IMR-90 (cell line): ENCODE results near the gene ADAMTS17. TPM values are rescaled to one million over a fixed set of nuclear protein-coding genes. Genes with fewer than 3 reads are reported as not detected.

Experiments
- ATAC-seq: fragments of 200-7000 bp; cut with Tn5 transposase; 2 replicates; pipeline ENCODE4 v1.9.1; 2020; ENCODE audit warnings: low read depth, mild to moderate bottlenecking, moderate library complexity
- BruUV-seq: library from RNA; stranded (reverse); fragments of 400-500 nt; replicated peaks from 2 replicates; lab custom pipeline; 2021; lab: Mats Ljungman, UMichigan
- CTCF ChIA-PET: fragments of 300-600 bp; formaldehyde crosslinking; extraction: SDS; loops from one replicate; lab custom pipeline; 2021; ENCODE audit warnings: antibody characterized with exemption; lab: Yijun Ruan, JAX
- POLR2A ChIA-PET: fragments of 300-600 bp; sonication (Branson Sonifier 250); formaldehyde crosslinking; loops from one replicate; lab custom pipeline; 2022; ENCODE audit warnings: antibody characterized with exemption; ENCODE audit not compliant: unreplicated experiment; lab: Charles Lee
- DNase-seq: peaks from one replicate; pipeline ENCODE4 v3.0.0; 2013
- H2AFZ ChIP-seq: replicated peaks from 2 replicates; pipeline ENCODE3; 2013; ENCODE audit warnings: low read length, mild to moderate bottlenecking; ENCODE audit not compliant: poor library complexity
- H2AK5ac ChIP-seq: 2 replicates; pipeline ENCODE4 v1.6.1; 2013; ENCODE audit warnings: low read depth, low read length, inconsistent platforms
- H2AK9ac ChIP-seq: replicated peaks from 2 replicates; pipeline ENCODE3; 2013; ENCODE audit warnings: mild to moderate bottlenecking, low read depth, low read length, moderate library complexity; ENCODE audit not compliant: poor library complexity
- H2BK120ac ChIP-seq: 2 replicates; pipeline ENCODE4 v1.6.1; 2013; ENCODE audit warnings: low read depth, low read length, inconsistent platforms
- H2BK15ac ChIP-seq: 3 replicates; pipeline ENCODE4 v1.6.1; 2013; ENCODE audit warnings: low read depth, low read length, inconsistent platforms
- H2BK20ac ChIP-seq: 2 replicates; pipeline ENCODE4 v1.6.1; 2013; ENCODE audit warnings: low read depth, mild to moderate bottlenecking, inconsistent platforms, low read length, moderate library complexity
- H2BK5ac ChIP-seq: 2 replicates; pipeline ENCODE4 v1.6.1; 2013; ENCODE audit warnings: mild to moderate bottlenecking, low read depth, low read length, inconsistent platforms; ENCODE audit not compliant: poor library complexity, severe bottlenecking
- H3K14ac ChIP-seq: replicated peaks from 2 replicates; pipeline ENCODE4 v1.6.1; 2013; ENCODE audit warnings: low read depth, low read length, inconsistent platforms
- H3K18ac ChIP-seq: 2 replicates; pipeline ENCODE4 v1.6.1; 2013; ENCODE audit warnings: low read depth, low read length, control low read depth
- H3K23ac ChIP-seq: 2 replicates; pipeline ENCODE4 v1.6.1; 2013; ENCODE audit warnings: low read depth, low read length, inconsistent platforms
- H3K27ac ChIP-seq: 2 replicates; pipeline ENCODE4 v1.5.1; 2013; ENCODE audit warnings: mild to moderate bottlenecking, control low read depth, low read length; ENCODE audit not compliant: insufficient read depth
- H3K27me3 ChIP-seq: 2 replicates; pipeline ENCODE4 v1.6.1; 2013; ENCODE audit warnings: low read length; ENCODE audit not compliant: control insufficient read depth, insufficient read depth
- H3K36me3 ChIP-seq: 2 replicates; pipeline ENCODE4 v1.6.1; 2013; ENCODE audit warnings: low read length, mixed read lengths; ENCODE audit not compliant: control insufficient read depth, insufficient read depth
- H3K4ac ChIP-seq: 2 replicates; pipeline ENCODE4 v1.6.1; 2013; ENCODE audit warnings: low read depth, low read length, inconsistent platforms
- H3K4me1 ChIP-seq: 2 replicates; pipeline ENCODE4 v1.6.1; 2013; ENCODE audit warnings: low read length, mixed read lengths; ENCODE audit not compliant: control insufficient read depth, insufficient read depth
- H3K4me2 ChIP-seq: 2 replicates; pipeline ENCODE4 v1.6.1; 2013; ENCODE audit warnings: low read depth, mild to moderate bottlenecking, control low read depth, low read length, moderate library complexity
- H3K4me3 ChIP-seq: 2 replicates; pipeline ENCODE4 v1.5.1; 2013; ENCODE audit warnings: low read depth, mild to moderate bottlenecking, control low read depth, low read length, moderate library complexity; ENCODE audit not compliant: insufficient read depth
- H3K56ac ChIP-seq: 2 replicates; pipeline ENCODE4 v1.6.1; 2013; ENCODE audit warnings: low read length, inconsistent platforms; ENCODE audit not compliant: insufficient read depth; ENCODE audit errors: extremely low read depth
- H3K79me1 ChIP-seq, 2 experiments: 2 replicates each; pipeline ENCODE4 v1.6.1; 2013; ENCODE audit warnings: low read length in 2 of 2, inconsistent platforms in 1 of 2, low read depth in 1 of 2
- H3K9ac ChIP-seq: 2 replicates; pipeline ENCODE4 v1.6.1; 2013; ENCODE audit warnings: low read depth, low read length, control low read depth
- H3K9me1 ChIP-seq: 2 replicates; pipeline ENCODE4 v1.6.1; 2013; ENCODE audit warnings: low read length, inconsistent platforms; ENCODE audit not compliant: insufficient read depth
- H3K9me3 ChIP-seq: 2 replicates; pipeline ENCODE4 v1.6.1; 2013; ENCODE audit warnings: low read length; ENCODE audit not compliant: control insufficient read depth, insufficient read depth
- H4K20me1 ChIP-seq: 2 replicates; pipeline ENCODE4 v1.6.1; 2013; ENCODE audit warnings: low read length, inconsistent platforms; ENCODE audit not compliant: insufficient read depth
- H4K5ac ChIP-seq: 2 replicates; pipeline ENCODE4 v1.6.1; 2013; ENCODE audit warnings: mild to moderate bottlenecking, low read depth, low read length, control low read depth
- H4K8ac ChIP-seq, 2 experiments: 2 replicates each; pipeline ENCODE4 v1.6.1; 2013; ENCODE audit warnings: low read depth in 2 of 2, low read length in 2 of 2, control low read depth in 1 of 2, inconsistent platforms in 1 of 2
- H4K91ac ChIP-seq: 2 replicates; pipeline ENCODE4 v1.6.1; 2013; ENCODE audit warnings: low read depth, low read length, inconsistent platforms; ENCODE audit not compliant: insufficient read depth
- MAFK ChIP-seq: IDR thresholded peaks from 2 replicates; pipeline ENCODE4 v1.6.1; 2012; ENCODE audit warnings: low read depth, low read length, improper control_type of control experiment
- MAZ ChIP-seq: IDR thresholded peaks from 2 replicates; pipeline ENCODE4 v1.6.1; 2012; ENCODE audit warnings: low read depth, mild to moderate bottlenecking, low read length, improper control_type of control experiment, moderate library complexity, borderline replicate concordance
- MXI1 ChIP-seq: IDR thresholded peaks from 2 replicates; pipeline ENCODE4 v1.6.1; 2012; ENCODE audit warnings: low read depth, mild to moderate bottlenecking, low read length, moderate library complexity, borderline replicate concordance
- RFX5 ChIP-seq: IDR thresholded peaks from 2 replicates; pipeline ENCODE4 v1.8.0; 2012; ENCODE audit warnings: low read depth, mild to moderate bottlenecking, low read length, moderate library complexity
- SMC3 ChIP-seq: fragments of 150-350 bp; IDR thresholded peaks from 2 replicates; pipeline ENCODE4 v1.6.1; 2016; ENCODE audit warnings: low read depth, mild to moderate bottlenecking, antibody characterized with exemption, low read length, moderate library complexity
- WGBS, 2 experiments: methylation state at CpG; one replicate each; pipeline versions ENCODE4 v1.1.5 to v1.1.7; 2013; ENCODE audit warnings: missing lambda C conversion rate in 2 of 2; ENCODE audit not compliant: insufficient read length in 1 of 2; ENCODE audit errors: extremely low coverage in 2 of 2; 5-methylcytosine and 5-hydroxymethylcytosine counted together
- dilution Hi-C: fragments of 300-500 bp; cut with HindIII; formaldehyde crosslinking; loops from one replicate; pipeline ENCODE4 v1.14.3; 2018; ENCODE audit warnings: low sequenced_read_pairs; ENCODE audit not compliant: unreplicated experiment
- in situ Hi-C: fragments of 300-500 bp; cut with MboI; formaldehyde crosslinking; loops from 3 replicates; pipeline ENCODE4 v1.14.3; 2019; ENCODE audit warnings: low sequenced_read_pairs, inconsistent platforms, mixed read lengths
- intact Hi-C: fragments of 100-400 bp; cut with micrococcal nuclease; formaldehyde crosslinking; loops from 2 replicates; pipeline ENCODE4 v1.10.0; 2022
- polyA plus RNA-seq, 3 experiments: library from polyadenylated mRNA; depleted of rRNA; stranded (reverse); fragments of >200 nt; gene quantifications; 2 replicates each; pipeline ENCODE4 v1.2.3, GENCODE V29; 2012; ENCODE audit warnings: low replicate concordance in 1 of 3
- total RNA-seq: library from RNA; depleted of rRNA; stranded (reverse); fragments of >200 nt; gene quantifications from 2 replicates; pipeline ENCODE4 v1.2.3, GENCODE V29; 2012

ADAMTS17 gene
- total and polyA plus RNA-seq, 2 of the 4 experiments (the other 2 are of a cell fraction), result 0.03 TPM; not detected in 1

DNA sequence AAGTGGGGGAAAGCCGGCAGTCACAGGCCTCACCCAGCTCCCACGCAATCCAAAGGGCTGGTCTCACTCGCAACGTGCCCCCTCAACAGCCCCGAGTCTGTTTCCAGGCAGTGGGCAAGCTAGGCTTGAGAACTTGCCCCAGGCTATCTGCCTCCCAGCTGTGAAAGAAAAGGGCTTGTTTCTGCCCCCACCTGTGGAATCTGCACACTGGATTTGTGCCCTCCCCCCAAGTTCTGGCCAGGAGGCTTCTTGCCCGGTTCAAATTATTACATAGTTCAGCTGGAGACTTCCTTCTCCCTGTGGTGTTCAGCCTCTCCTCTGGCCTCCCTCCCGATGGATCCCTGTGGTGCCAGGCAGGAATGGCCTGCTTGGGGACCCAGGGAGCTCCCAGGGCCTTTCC lies 324.6 kb downstream of the ADAMTS17 start:
- no peak overlapping the region for H2AK5ac ChIP-seq
- intact Hi-C loops (no loop called here), in situ Hi-C loops (no loop called here), dilution Hi-C loops (no loop called here)
- H3K9me3 ChIP-seq, result peaks cover 12% of the 10 kb centered on the region; the same call in 1 of the 2 replicates
- no peak overlapping the region for H3K4me3 ChIP-seq
- H3K4me1 ChIP-seq, result no peaks in the 10 kb centered on the region
- TF ChIP-seq MAZ, result no peak
- TF ChIP-seq SMC3, result no peak
- TF ChIP-seq MXI1, result no peak
- no peak for TF ChIP-seq RFX5
- TF ChIP-seq MAFK, result no peak
- no peaks in the 10 kb centered on the region for H3K9me1 ChIP-seq
- H3K36me3 ChIP-seq, result no peaks in the 10 kb centered on the region
- no peak overlapping the region for H2BK5ac ChIP-seq
- ChIA-PET POLR2A (no interaction called here), CTCF (no interaction called here)
- no peak for DNase-seq
- no peak overlapping the region for H2AFZ ChIP-seq
- H2BK20ac ChIP-seq, result no peak overlapping the region
- no peak overlapping the region for H3K27ac ChIP-seq
- no peak overlapping the region for H3K4me2 ChIP-seq
- no peak for ATAC-seq
- H4K8ac ChIP-seq, result no peak overlapping the region
- H3K18ac ChIP-seq, result no peak overlapping the region
- no peak overlapping the region for H2BK15ac ChIP-seq
- no peak overlapping the region for H3K14ac ChIP-seq
- no peaks in the 10 kb centered on the region for H3K27me3 ChIP-seq
- no peaks in the 10 kb centered on the region for H3K79me1 ChIP-seq
- no peak overlapping the region for H3K56ac ChIP-seq
- H2AK9ac ChIP-seq, result no peak overlapping the region
- H3K4ac ChIP-seq, result no peak overlapping the region
- WGBS, 2 experiments, result 96% methylated on average over 4 of the region's 7 CpGs; no CpG with 5 or more reads in 1 of the 2 experiments
- H4K91ac ChIP-seq, result no peak overlapping the region
- H4K5ac ChIP-seq, result no peak overlapping the region
- H4K20me1 ChIP-seq, result no peaks in the 10 kb centered on the region
- H3K9ac ChIP-seq, result no peak overlapping the region
- BruUV-seq, result no TSS peak
- H2BK120ac ChIP-seq, result no peak overlapping the region
- no peak overlapping the region for H3K23ac ChIP-seq
